Activated naive CD8-positive, alpha-beta T cell treated with anti-CD3 and anti-CD28 coated beads, Interleukin-2, amount 10 ng/mL, durations not matched to agents 7 days and 5 days (primary cell): ENCODE measurements around the gene ASIC5. TPM values are rescaled to one million over a fixed set of nuclear protein-coding genes. Genes with fewer than 3 reads are reported as not detected.
"Not testable (repeated sequence)": the region's sequence is repeated elsewhere in the genome, so short reads cannot be mapped to it uniquely, and the experiment has no call there.

ENCODE experiments used
- ATAC-seq: fragments of 150-1000 bp; cut with Tn5 transposase; one replicate; pipeline ENCODE4 v1.10.0; 2021; ENCODE audit warnings: low read depth, moderate library complexity
- POLR2A ChIA-PET: fragments of 350-600 bp; sonication (Branson Sonifier 250); formaldehyde crosslinking; loops from one replicate; lab custom pipeline; 2021; ENCODE audit warnings: antibody characterized with exemption; lab: Charles Lee
- DNase-seq: peaks from one replicate; pipeline ENCODE4 v3.0.0; 2021
- H3K27ac Mint-ChIP-seq: one replicate; pipeline ENCODE4 v1.8.0; 2022; ENCODE audit warnings: mild to moderate bottlenecking, mixed read lengths
- H3K27me3 Mint-ChIP-seq: one replicate; pipeline ENCODE4 v1.8.0; 2022; ENCODE audit warnings: mild to moderate bottlenecking, moderate library complexity, mixed read lengths
- H3K36me3 Mint-ChIP-seq: one replicate; pipeline ENCODE4 v1.8.0; 2021; ENCODE audit warnings: mild to moderate bottlenecking, mixed read lengths
- H3K4me1 Mint-ChIP-seq: one replicate; pipeline ENCODE4 v1.8.0; 2021; ENCODE audit warnings: mixed read lengths
- H3K4me3 Mint-ChIP-seq: one replicate; pipeline ENCODE4 v1.8.0; 2022; ENCODE audit warnings: mild to moderate bottlenecking, moderate library complexity, mixed read lengths
- H3K9me3 Mint-ChIP-seq: one replicate; pipeline ENCODE4 v1.8.0; 2021; ENCODE audit warnings: mixed read lengths
- total RNA-seq, 2 experiments: library from RNA; stranded (reverse); gene quantifications; one replicate each; pipeline ENCODE4 v1.2.3, GENCODE V29; 2021

ASIC5 gene
- total RNA-seq = not detected

GRCh38 chr4:155866177-155866576 lies at the start of gene ASIC5:
Gene ASIC5 (minus strand): TSS chr4:155866277. CDS start chr4:155866226, 51 bp downstream.
- DNase-seq (no peak), ATAC-seq (no peak)
- Mint-ChIP-seq H3K4me1 (no peaks in the 10 kb centered on the region), H3K27ac (no peak within 1 kb of the TSS), H3K27me3 (no peaks in the 10 kb centered on the region), H3K4me3 (no peak within 1 kb of the TSS), H3K9me3 (peaks cover 3% of the 10 kb centered on the region), H3K36me3 (no peaks in the 10 kb centered on the region)
- POLR2A ChIA-PET = no interaction called here

- H3K27me3 Mint-ChIP-seq = peaks cover 1% of the 10 kb centered on the region
- H3K4me3 Mint-ChIP-seq = no peak overlapping the region
- no peaks in the 10 kb centered on the region for H3K9me3 Mint-ChIP-seq
- POLR2A ChIA-PET = no interaction called here
- ATAC-seq (no peak), DNase-seq (no peak)
- H3K36me3 Mint-ChIP-seq = peaks cover 4% of the 10 kb centered on the region
- no peak overlapping the region for H3K27ac Mint-ChIP-seq
- peaks cover 11% of the 10 kb centered on the region for H3K4me1 Mint-ChIP-seq
Measured at GRCh38 chr4:155914782-155915181, 48.7 kb upstream of the ASIC5 start.

- H3K4me1 Mint-ChIP-seq = peaks cover 16% of the 10 kb centered on the region
- DNase-seq (no peak), ATAC-seq (peak; percentile 60)
- no peak overlapping the region for H3K27ac Mint-ChIP-seq
- H3K4me3 Mint-ChIP-seq = no peak overlapping the region
- peaks cover 1% of the 10 kb centered on the region for H3K27me3 Mint-ChIP-seq
- H3K9me3 Mint-ChIP-seq = no peaks in the 10 kb centered on the region
- peaks cover 4% of the 10 kb centered on the region for H3K36me3 Mint-ChIP-seq
- POLR2A ChIA-PET = no interaction called here
Measured at GRCh38 chr4:155911905-155912304, 45.8 kb upstream of the ASIC5 start.

GRCh38 chr4:155909615-155910226 lies 43.6 kb upstream of the ASIC5 start:
- Mint-ChIP-seq H3K36me3 (peaks cover 4% of the 10 kb centered on the region), H3K4me3 (no peak overlapping the region), H3K9me3 (no peaks in the 10 kb centered on the region), H3K4me1 (peaks cover 16% of the 10 kb centered on the region), H3K27ac (no peak overlapping the region), H3K27me3 (peaks cover 6% of the 10 kb centered on the region)
- no peak for ATAC-seq
- no peak for DNase-seq
- POLR2A ChIA-PET = no interaction called here

GRCh38 chr4:155908187-155909139 lies 42.4 kb upstream of the ASIC5 start:
- Mint-ChIP-seq H3K4me3 (no peak overlapping the region), H3K9me3 (no peaks in the 10 kb centered on the region), H3K36me3 (peaks cover 4% of the 10 kb centered on the region), H3K27ac (no peak overlapping the region), H3K27me3 (peaks cover 6% of the 10 kb centered on the region), H3K4me1 (peaks cover 16% of the 10 kb centered on the region)
- ATAC-seq = no peak
- POLR2A ChIA-PET = no interaction called here
- DNase-seq = no peak

GRCh38 chr4:155907556-155907955 lies 41.5 kb upstream of the ASIC5 start:
- H3K9me3 Mint-ChIP-seq = no peaks in the 10 kb centered on the region
- H3K27ac Mint-ChIP-seq = no peak overlapping the region
- no peak for ATAC-seq
- no peaks in the 10 kb centered on the region for H3K36me3 Mint-ChIP-seq
- H3K4me1 Mint-ChIP-seq = peaks cover 12% of the 10 kb centered on the region
- H3K4me3 Mint-ChIP-seq = no peak overlapping the region
- DNase-seq = no peak
- POLR2A ChIA-PET = no interaction called here
- peaks cover 6% of the 10 kb centered on the region for H3K27me3 Mint-ChIP-seq

- no peaks in the 10 kb centered on the region for H3K9me3 Mint-ChIP-seq
- no peak overlapping the region for H3K4me3 Mint-ChIP-seq
- no peak for ATAC-seq
- DNase-seq = no peak
- no peaks in the 10 kb centered on the region for H3K36me3 Mint-ChIP-seq
- peaks cover 6% of the 10 kb centered on the region for H3K4me1 Mint-ChIP-seq
- POLR2A ChIA-PET = no interaction called here
- H3K27ac Mint-ChIP-seq = no peak overlapping the region
- H3K27me3 Mint-ChIP-seq = peaks cover 6% of the 10 kb centered on the region
Measured at GRCh38 chr4:155906554-155907247, 40.6 kb upstream of the ASIC5 start.

GRCh38 chr4:155904331-155904730 lies 38.3 kb upstream of the ASIC5 start:
- Mint-ChIP-seq H3K27ac (no peak overlapping the region), H3K4me3 (no peak overlapping the region), H3K27me3 (peaks cover 5% of the 10 kb centered on the region), H3K9me3 (no peaks in the 10 kb centered on the region), H3K36me3 (no peaks in the 10 kb centered on the region), H3K4me1 (peaks cover 4% of the 10 kb centered on the region)
- ATAC-seq (no peak), DNase-seq (no peak)
- POLR2A ChIA-PET = no interaction called here

GRCh38 chr4:155903453-155903852 lies 37.4 kb upstream of the ASIC5 start, which contains the start of gene TDO2:
Gene TDO2 (plus strand): TSS chr4:155903696. CDS start chr4:155903759, 63 bp downstream.
- peaks cover 5% of the 10 kb centered on the region for H3K27me3 Mint-ChIP-seq
- no peaks in the 10 kb centered on the region for H3K9me3 Mint-ChIP-seq
- ATAC-seq (no peak), DNase-seq (no peak)
- no peaks in the 10 kb centered on the region for H3K36me3 Mint-ChIP-seq
- POLR2A ChIA-PET = no interaction called here
- peaks cover 3% of the 10 kb centered on the region for H3K4me1 Mint-ChIP-seq
- no peak within 1 kb of the TSS for H3K4me3 Mint-ChIP-seq
- no peak within 1 kb of the TSS for H3K27ac Mint-ChIP-seq

GRCh38 chr4:155901013-155901412 lies 34.9 kb upstream of the ASIC5 start:
- H3K27ac Mint-ChIP-seq = no peak overlapping the region
- H3K4me3 Mint-ChIP-seq = no peak overlapping the region
- peaks cover 4% of the 10 kb centered on the region for H3K27me3 Mint-ChIP-seq
- H3K36me3 Mint-ChIP-seq = no peaks in the 10 kb centered on the region
- POLR2A ChIA-PET = no interaction called here
- DNase-seq (no peak), ATAC-seq (no peak)
- H3K4me1 Mint-ChIP-seq = no peaks in the 10 kb centered on the region
- no peaks in the 10 kb centered on the region for H3K9me3 Mint-ChIP-seq

- POLR2A ChIA-PET = no interaction called here
Measured at GRCh38 chr4:155900381-155900780, 34.3 kb upstream of the ASIC5 start.

GRCh38 chr4:155899891-155900290 lies 33.8 kb upstream of the ASIC5 start:
- DNase-seq (no peak), ATAC-seq (no peak)
- Mint-ChIP-seq H3K36me3 (no peaks in the 10 kb centered on the region), H3K27me3 (no peaks in the 10 kb centered on the region), H3K27ac (no peak overlapping the region), H3K9me3 (no peaks in the 10 kb centered on the region), H3K4me3 (no peak overlapping the region), H3K4me1 (no peaks in the 10 kb centered on the region)
- POLR2A ChIA-PET = no interaction called here

More at GRCh38 chr4:155900381-155900780, 34.3 kb upstream of the ASIC5 start:
- Mint-ChIP-seq H3K9me3 (no peaks in the 10 kb centered on the region), H3K27ac (no peak overlapping the region), H3K27me3 (no peaks in the 10 kb centered on the region), H3K36me3 (no peaks in the 10 kb centered on the region), H3K4me3 (no peak overlapping the region), H3K4me1 (no peaks in the 10 kb centered on the region)
- ATAC-seq (no peak), DNase-seq (no peak)

- DNase-seq, H3K27me3 Mint-ChIP-seq, H3K9me3 Mint-ChIP-seq, H3K4me3 Mint-ChIP-seq, POLR2A ChIA-PET, ATAC-seq, H3K36me3 Mint-ChIP-seq, H3K27ac Mint-ChIP-seq, H3K4me1 Mint-ChIP-seq: not testable (repeated sequence)
Measured at GRCh38 chr4:155898371-155898770, 32.3 kb upstream of the ASIC5 start.
